ENCODE data around the gene TGFBR1.

TGFBR1 gene

GRCh38 chr9:99181206-99181605, 76.3 kb downstream of the TGFBR1 start:
- H3K27ac ChIP-seq = peak overlapping the region; percentile 25; the same call in 1 of the 2 replicates

GRCh38 chr9:99181621-99182020, 76.7 kb downstream of the TGFBR1 start:
- Histone ChIP-seq H3K27me3 (ENCODE audit: insufficient read depth, low read depth, severe bottlenecking) (no peaks in the 10 kb centered on the region), H3K36me3 (no peaks in the 10 kb centered on the region), H3K9me3 (ENCODE audit: severe bottlenecking) (no peaks in the 10 kb centered on the region), H3K4me3 (ENCODE audit: low read depth, low read length) (no peak overlapping the region), H3K27ac (no peak overlapping the region)
- TF ChIP-seq CTCF (IDR thresholded peaks at IDR 0.05; ENCODE audit: low read depth, low read length) = no peak
- no peak for DNase-seq

More at GRCh38 chr9:99181206-99181605, 76.3 kb downstream of the TGFBR1 start:
- DNase-seq = no peak
- H3K36me3 ChIP-seq = no peaks in the 10 kb centered on the region
- TF ChIP-seq CTCF (IDR thresholded peaks at IDR 0.05; ENCODE audit: low read depth, low read length) = no peak
- H3K27me3 ChIP-seq (ENCODE audit: insufficient read depth, low read depth, severe bottlenecking) = no peaks in the 10 kb centered on the region
- no peaks in the 10 kb centered on the region for H3K9me3 ChIP-seq (ENCODE audit: severe bottlenecking)
- H3K4me3 ChIP-seq (ENCODE audit: low read depth, low read length) = no peak overlapping the region

- no peak for DNase-seq
- H3K27me3 ChIP-seq (ENCODE audit: insufficient read depth, low read depth, severe bottlenecking) = no peaks in the 10 kb centered on the region
- H3K36me3 ChIP-seq = no peaks in the 10 kb centered on the region
- no peak for TF ChIP-seq CTCF (IDR thresholded peaks at IDR 0.05; ENCODE audit: low read depth, low read length)
- no peaks in the 10 kb centered on the region for H3K9me3 ChIP-seq (ENCODE audit: severe bottlenecking)
- peak overlapping the region; percentile 23 for H3K27ac ChIP-seq
- H3K4me3 ChIP-seq (ENCODE audit: low read depth, low read length) = no peak overlapping the region
Measured at GRCh38 chr9:99182356-99182755, 77.4 kb downstream of the TGFBR1 start.

GRCh38 chr9:99183616-99184015, 78.7 kb downstream of the TGFBR1 start:
- TF ChIP-seq CTCF (IDR thresholded peaks at IDR 0.05; ENCODE audit: low read depth, low read length) = no peak
- no peaks in the 10 kb centered on the region for H3K36me3 ChIP-seq
- no peaks in the 10 kb centered on the region for H3K9me3 ChIP-seq (ENCODE audit: severe bottlenecking)
- no peaks in the 10 kb centered on the region for H3K27me3 ChIP-seq (ENCODE audit: insufficient read depth, low read depth, severe bottlenecking)
- no peak overlapping the region for H3K4me3 ChIP-seq (ENCODE audit: low read depth, low read length)
- DNase-seq = no peak
- H3K27ac ChIP-seq = no peak overlapping the region

GRCh38 chr9:99184110-99184474, 79.2 kb downstream of the TGFBR1 start:
- Histone ChIP-seq H3K27me3 (ENCODE audit: insufficient read depth, low read depth, severe bottlenecking) (no peaks in the 10 kb centered on the region), H3K9me3 (ENCODE audit: severe bottlenecking) (no peaks in the 10 kb centered on the region), H3K27ac (peak overlapping the region; percentile 70; the same call in 1 of the 2 replicates), H3K36me3 (no peaks in the 10 kb centered on the region), H3K4me3 (ENCODE audit: low read depth, low read length) (no peak overlapping the region)
- no peak for DNase-seq
- TF ChIP-seq CTCF (IDR thresholded peaks at IDR 0.05; ENCODE audit: low read depth, low read length) = no peak

Measured in WERI-Rb-1 (cell line).